Endothelial cell of umbilical vein (primary cell): Measurements from ENCODE around the gene IQCC.

Source experiments
- CTCF ChIP-seq, 2 donors: IDR thresholded peaks; 1 replicate in 1 of 2; 2 replicates in 1 of 2; pipeline ENCODE4 v1.5.1; 2011; ENCODE audit warnings: low read length in 2 of 2, mild to moderate bottlenecking in 2 of 2, moderate library complexity in 2 of 2, control low read depth in 1 of 2, inconsistent platforms in 1 of 2, low read depth in 1 of 2; ENCODE audit not compliant: insufficient read depth in 1 of 2; ENCODE audit errors: extremely low read depth in 1 of 2
- EZH2 ChIP-seq: IDR thresholded peaks from 2 replicates; pipeline ENCODE4 v1.6.1; 2012; ENCODE audit warnings: borderline replicate concordance, low read depth, mild to moderate bottlenecking, moderate library complexity, low read length, inconsistent platforms; ENCODE audit not compliant: severe bottlenecking
- MAX ChIP-seq: IDR thresholded peaks from 2 replicates; pipeline ENCODE4 v1.6.1; 2011; ENCODE audit not compliant: insufficient read depth, insufficient read length

GRCh38 chr1:32250893-32251716, 45.6 kb downstream of the IQCC start, which contains the start of gene LCK:
- TF ChIP-seq CTCF (IDR thresholded peaks at IDR 0.05; ENCODE audit: extremely low read depth in 1 of 2, insufficient read depth in 1 of 2, low read depth in 1 of 2, low read length in 2 of 2) (no peak), EZH2 (no peak), MAX (no peak)
